Thoracic aorta (tissue), 2 donors: ENCODE results near the gene CMKLR1. TPM values are rescaled to one million over a fixed set of nuclear protein-coding genes. Genes with fewer than 3 reads are reported as not detected.

Source experiments
- ATAC-seq: fragments of 150-250 bp; one replicate; pipeline ENCODE4 v1.8.0; 2017; ENCODE audit warnings: low read depth; ENCODE audit not compliant: insufficient number of reproducible peaks, low FRiP score
- DNase-seq: peaks from one replicate; pipeline ENCODE4 v3.0.0-alpha.2; 2020; ENCODE audit warnings: low spot score
- H3K27ac ChIP-seq, 2 donors: fragments of 200-600 bp; sonication (generic); 1 replicate in 1 of 2; 2 replicates in 1 of 2; pipeline ENCODE4 v1.5.1; 2016; ENCODE audit warnings: mild to moderate bottlenecking in 2 of 2, moderate library complexity in 2 of 2
- H3K27me3 ChIP-seq: fragments of 200-600 bp; sonication (generic); replicated peaks from 2 replicates; pipeline ENCODE4 v1.6.0; 2016; ENCODE audit warnings: mild to moderate bottlenecking; ENCODE audit not compliant: insufficient read depth
- H3K36me3 ChIP-seq: fragments of 200-600 bp; sonication (generic); one replicate; pipeline ENCODE4 v1.5.1; 2016
- H3K4me1 ChIP-seq, 2 donors: fragments of 200-600 bp; sonication (generic); 1 replicate in 1 of 2; 2 replicates in 1 of 2; pipeline versions ENCODE4 v1.5.1 to v1.6.0; 2016; ENCODE audit warnings: low read depth in 2 of 2, mild to moderate bottlenecking in 1 of 2; ENCODE audit not compliant: control insufficient read depth in 1 of 2
- H3K4me3 ChIP-seq: fragments of 200-600 bp; sonication (generic); 2 replicates; pipeline ENCODE4 v1.5.1; 2016; ENCODE audit warnings: mild to moderate bottlenecking
- H3K9me3 ChIP-seq: fragments of 200-600 bp; sonication (generic); 2 replicates; pipeline ENCODE4 v1.5.1; 2016
- total RNA-seq, 2 donors: library from RNA; depleted of rRNA; stranded (reverse); fragments of >200 nt; gene quantifications; one replicate each; pipeline versions ENCODE4 v1.1.0 to v1.2.3, GENCODE V29; 2016
- TF ChIP-seq, protein P1 (sequence below): fragments of 200-600 bp; sonication (generic); IDR thresholded peaks from one replicate; pipeline ENCODE4 v1.5.1; 2019; ENCODE audit warnings: antibody characterized with exemption

The CMKLR1 gene
- total RNA-seq, 2 donors from 2014 or later = 56.6 to 73.8 TPM

DNA sequence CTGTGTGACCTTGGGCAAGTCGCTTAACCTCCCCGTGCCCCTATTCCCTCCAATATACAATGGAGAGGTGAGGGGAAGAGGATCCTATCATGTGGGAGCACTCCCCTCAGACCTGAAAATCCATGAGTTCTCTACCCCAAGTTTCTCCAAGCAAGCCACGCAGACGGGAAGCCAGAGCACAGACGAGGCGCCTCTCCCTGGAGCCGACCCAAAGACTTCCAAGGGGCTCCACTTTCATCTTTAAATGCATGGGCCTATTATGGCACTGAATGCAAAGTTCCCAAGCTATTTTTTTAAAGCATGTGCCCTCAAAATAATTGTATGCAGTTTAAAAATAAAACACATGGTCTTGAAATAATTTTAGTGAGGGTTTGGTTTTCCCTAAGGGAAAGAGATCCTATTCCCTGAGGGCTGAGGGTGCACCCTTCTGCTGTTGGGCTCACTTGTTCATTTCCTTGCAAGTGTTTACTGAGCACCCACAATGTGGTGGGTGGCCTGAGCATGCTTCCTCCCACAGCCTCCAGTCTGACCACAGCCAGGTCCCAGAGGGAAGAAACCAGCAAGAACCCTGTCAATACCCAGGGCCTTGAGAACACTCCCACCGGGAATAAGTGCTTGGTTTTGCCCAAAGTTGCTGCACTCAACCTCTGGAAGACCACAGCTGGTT lies 14.6 kb downstream of the CMKLR1 start:
- Histone ChIP-seq H3K27me3 (no peaks in the 10 kb centered on the region), H3K27ac (peak overlapping the region; percentile 45 to 54), H3K9me3 (no peaks in the 10 kb centered on the region), H3K4me3 (no peak overlapping the region), H3K4me1 (peaks cover 31 to 78% of the 10 kb centered on the region in 2 donors), H3K36me3 (peaks cover 7% of the 10 kb centered on the region)
- TF ChIP-seq, protein P1, sequence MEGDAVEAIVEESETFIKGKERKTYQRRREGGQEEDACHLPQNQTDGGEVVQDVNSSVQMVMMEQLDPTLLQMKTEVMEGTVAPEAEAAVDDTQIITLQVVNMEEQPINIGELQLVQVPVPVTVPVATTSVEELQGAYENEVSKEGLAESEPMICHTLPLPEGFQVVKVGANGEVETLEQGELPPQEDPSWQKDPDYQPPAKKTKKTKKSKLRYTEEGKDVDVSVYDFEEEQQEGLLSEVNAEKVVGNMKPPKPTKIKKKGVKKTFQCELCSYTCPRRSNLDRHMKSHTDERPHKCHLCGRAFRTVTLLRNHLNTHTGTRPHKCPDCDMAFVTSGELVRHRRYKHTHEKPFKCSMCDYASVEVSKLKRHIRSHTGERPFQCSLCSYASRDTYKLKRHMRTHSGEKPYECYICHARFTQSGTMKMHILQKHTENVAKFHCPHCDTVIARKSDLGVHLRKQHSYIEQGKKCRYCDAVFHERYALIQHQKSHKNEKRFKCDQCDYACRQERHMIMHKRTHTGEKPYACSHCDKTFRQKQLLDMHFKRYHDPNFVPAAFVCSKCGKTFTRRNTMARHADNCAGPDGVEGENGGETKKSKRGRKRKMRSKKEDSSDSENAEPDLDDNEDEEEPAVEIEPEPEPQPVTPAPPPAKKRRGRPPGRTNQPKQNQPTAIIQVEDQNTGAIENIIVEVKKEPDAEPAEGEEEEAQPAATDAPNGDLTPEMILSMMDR = no peak
- ATAC-seq (no peak), DNase-seq (no peak)

DNA sequence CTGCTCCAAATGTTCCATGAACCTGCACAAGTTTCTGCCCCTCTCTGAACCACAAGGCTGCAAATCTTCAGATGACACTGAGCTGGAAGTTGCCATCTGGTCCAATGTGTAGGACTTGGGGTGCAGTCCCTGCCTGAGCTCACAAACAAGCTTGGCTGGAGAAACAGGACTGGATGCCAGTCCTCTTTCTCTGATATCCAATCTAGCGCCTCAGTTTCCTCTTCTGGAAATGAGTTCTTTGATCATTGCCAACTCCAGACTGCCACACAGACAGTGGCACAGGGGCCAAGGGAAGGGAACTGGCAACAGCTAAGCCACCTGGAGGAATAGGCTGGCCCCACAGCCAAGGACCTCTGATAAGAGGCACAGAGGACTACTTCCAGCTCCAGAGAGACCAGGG lies 15.5 kb downstream of the CMKLR1 start:
- no peaks in the 10 kb centered on the region for H3K27me3 ChIP-seq

DNA sequence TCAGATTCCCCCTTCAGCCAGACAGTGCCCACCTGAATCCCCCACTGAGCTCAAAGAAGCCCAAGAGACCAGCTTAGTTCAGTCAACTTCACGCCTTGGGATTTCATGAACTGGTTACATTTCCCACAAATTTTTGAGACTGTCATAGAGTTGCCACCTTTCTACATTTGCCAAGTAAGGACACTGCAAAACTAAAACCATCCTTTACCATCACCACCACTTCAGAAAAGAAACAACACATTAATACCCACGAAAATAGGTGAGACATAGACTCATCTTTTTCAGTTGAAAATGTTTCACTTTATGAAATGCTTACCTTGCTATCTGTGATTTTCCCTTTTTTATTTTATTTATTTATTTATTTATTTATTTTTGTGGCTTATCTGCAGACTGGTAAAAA lies 16.1 kb downstream of the CMKLR1 start:
- Histone ChIP-seq H3K27me3 (no peaks in the 10 kb centered on the region), H3K36me3 (peaks cover 2% of the 10 kb centered on the region), H3K9me3 (no peaks in the 10 kb centered on the region), H3K4me1 (peaks cover 41 to 81% of the 10 kb centered on the region in 2 donors), H3K4me3 (no peak overlapping the region), H3K27ac (no peak overlapping the region)
- TF ChIP-seq, protein P1 = no peak
- ATAC-seq = no peak
- DNase-seq = no peak

More for the DNA sequence above, 15.5 kb downstream of the CMKLR1 start:
- peak overlapping the region in 1 of 2 donors; percentile 4 for H3K27ac ChIP-seq
- DNase-seq (no peak), ATAC-seq (no peak)
- TF ChIP-seq, protein P1 = no peak
- H3K4me1 ChIP-seq = peaks cover 40 to 81% of the 10 kb centered on the region in 2 donors
- peaks cover 2% of the 10 kb centered on the region for H3K36me3 ChIP-seq
- no peaks in the 10 kb centered on the region for H3K9me3 ChIP-seq
- H3K4me3 ChIP-seq = no peak overlapping the region

DNA sequence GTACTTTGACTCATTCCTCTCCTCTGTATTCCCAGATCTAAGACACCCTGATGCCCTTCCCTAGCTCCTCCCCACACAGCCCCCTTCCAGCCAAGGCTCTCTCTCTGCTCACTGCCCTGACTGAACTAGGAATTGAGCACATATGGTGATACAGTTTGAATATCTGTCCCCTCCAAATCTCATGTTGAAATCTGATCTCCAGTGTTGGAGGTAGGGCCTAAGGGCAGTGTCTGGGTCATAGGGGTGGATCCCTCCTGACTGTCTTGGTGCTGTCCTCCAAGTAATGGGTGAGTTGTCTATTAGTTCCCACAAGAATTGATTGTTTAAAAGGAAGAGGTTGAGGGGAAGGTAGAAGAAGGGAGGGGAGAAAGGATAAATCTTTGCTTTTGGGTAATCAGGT lies 17.4 kb downstream of the CMKLR1 start:
- H3K36me3 ChIP-seq = peaks cover 2% of the 10 kb centered on the region
- H3K27me3 ChIP-seq = no peaks in the 10 kb centered on the region
- DNase-seq (no peak), ATAC-seq (no peak)
- H3K27ac ChIP-seq = no peak overlapping the region
- peaks cover 40 to 76% of the 10 kb centered on the region in 2 donors for H3K4me1 ChIP-seq
- TF ChIP-seq, protein P1 = no peak
- no peak overlapping the region for H3K4me3 ChIP-seq
- no peaks in the 10 kb centered on the region for H3K9me3 ChIP-seq

DNA sequence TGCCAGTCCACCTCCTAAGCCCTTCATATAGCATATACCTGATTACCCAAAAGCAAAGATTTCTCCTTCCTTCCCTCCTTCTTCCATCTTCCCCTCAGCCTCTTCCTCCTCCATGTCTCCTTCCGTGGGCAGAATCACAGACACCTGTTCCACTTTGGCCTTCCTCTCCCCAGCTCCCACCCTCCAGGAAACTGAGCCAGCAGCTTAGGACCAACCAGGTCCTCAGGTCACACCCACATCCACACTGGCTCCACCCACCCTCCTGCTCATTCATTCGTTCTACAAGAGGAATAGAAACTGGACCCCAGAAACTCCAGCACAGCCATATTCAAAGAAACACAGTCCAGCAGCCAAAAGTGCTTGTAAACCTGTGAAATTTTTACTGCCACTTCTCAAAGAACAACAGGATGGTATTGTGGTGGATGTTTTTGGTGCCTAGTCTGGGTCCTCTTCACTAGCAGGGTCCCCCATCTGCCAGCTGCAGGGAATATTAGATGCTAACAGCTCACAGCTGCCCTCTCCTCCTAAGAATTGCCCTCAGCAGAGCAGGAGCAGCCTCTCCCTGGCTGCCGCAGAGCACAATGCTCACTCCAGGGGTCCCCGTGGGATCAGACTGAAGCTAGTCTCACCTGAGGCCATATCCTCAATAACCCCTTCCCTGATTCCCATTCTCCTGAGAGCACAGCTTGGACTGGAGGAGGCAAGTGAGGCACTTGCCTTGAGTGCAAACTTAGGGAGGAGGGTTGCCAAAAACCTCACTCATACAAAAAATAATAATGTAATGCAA lies 18.4 kb downstream of the CMKLR1 start:
- H3K27me3 ChIP-seq = no peaks in the 10 kb centered on the region
- no peak overlapping the region for H3K4me3 ChIP-seq
- TF ChIP-seq, protein P1 = no peak
- no peaks in the 10 kb centered on the region for H3K36me3 ChIP-seq
- no peak for DNase-seq
- H3K9me3 ChIP-seq = no peaks in the 10 kb centered on the region
- no peak for ATAC-seq
- peaks cover 49 to 86% of the 10 kb centered on the region in 2 donors for H3K4me1 ChIP-seq
- no peak overlapping the region for H3K27ac ChIP-seq
